K562 (cell line): ENCODE measurements around the gene KPNA3.

Experiments used
- CC2D1A ChIP-seq: fragments of 450-650 bp; IDR thresholded peaks from 2 replicates; pipeline ENCODE4 v1.6.1; 2017; ENCODE audit warnings: mild to moderate bottlenecking
- CTCF ChIP-seq, 3 experiments: IDR thresholded peaks in 2 of 3; conservative IDR thresholded peaks in 1 of 3; 2 replicates each; pipeline ENCODE4 v1.5.1; 2011 to 2012; ENCODE audit warnings: low read length in 3 of 3, mild to moderate bottlenecking in 3 of 3, control low read depth in 2 of 3, improper control_type of control experiment in 1 of 3, inconsistent platforms in 1 of 3, low read depth in 1 of 3, mixed read lengths in 1 of 3, moderate library complexity in 1 of 3; ENCODE audit not compliant: insufficient read depth in 2 of 3
- EHMT2 ChIP-seq: fragments of 450-650 bp; IDR thresholded peaks from 2 replicates; pipeline ENCODE4 v1.6.1; 2018; ENCODE audit warnings: antibody characterized with exemption
- ETS2 ChIP-seq: IDR thresholded peaks from 2 replicates; pipeline ENCODE4 v1.6.1; 2016; ENCODE audit warnings: borderline replicate concordance, missing genetic modification characterization, mild to moderate bottlenecking, moderate library complexity, missing compliant biosample characterization; ENCODE audit not compliant: poor library complexity, severe bottlenecking
- FOXA1 ChIP-seq: fragments of 450-650 bp; IDR thresholded peaks from 2 replicates; pipeline ENCODE4 v1.6.1; 2016; ENCODE audit warnings: mild to moderate bottlenecking, borderline replicate concordance
- FOXM1 ChIP-seq, 2 experiments: fragments of 450-650 bp in 1 of 2; sonication (generic) in 1 of 2; formaldehyde crosslinking in 1 of 2; IDR thresholded peaks; 2 replicates each; pipeline versions ENCODE4 v1.6.1 to v1.9.0; 2017 to 2022; ENCODE audit warnings: low read depth in 2 of 2, mild to moderate bottlenecking in 2 of 2, missing genetic modification reagents in 1 of 2, moderate library complexity in 1 of 2
- MYNN ChIP-seq, 2 experiments: sonication (generic); formaldehyde crosslinking in 1 of 2; IDR thresholded peaks; 2 replicates each; pipeline versions ENCODE4 v1.5.0 to v1.6.1; 2016 to 2020; ENCODE audit warnings: antibody characterized with exemption in 1 of 2, missing genetic modification reagents in 1 of 2
- NFRKB ChIP-seq: fragments of 450-650 bp; IDR thresholded peaks from 2 replicates; pipeline ENCODE4 v1.6.1; 2016; ENCODE audit warnings: low read depth
- POLR2AphosphoS5 ChIP-seq: IDR thresholded peaks from 2 replicates; pipeline ENCODE4 v1.6.1; 2011; ENCODE audit warnings: mild to moderate bottlenecking, low read depth, low read length, moderate library complexity; ENCODE audit not compliant: control insufficient read depth, insufficient read depth
- SP1 ChIP-seq: sonication (generic); formaldehyde crosslinking; IDR thresholded peaks from 2 replicates; pipeline ENCODE4 v1.8.1; 2022; ENCODE audit warnings: mild to moderate bottlenecking, missing genetic modification reagents
- TF ChIP-seq, protein P1 (sequence below): sonication (generic); formaldehyde crosslinking; IDR thresholded peaks from 2 replicates; pipeline ENCODE4 v1.8.1; 2023; ENCODE audit warnings: mild to moderate bottlenecking, missing genetic modification reagents
- TF ChIP-seq, protein P2 (sequence below): fragments of 250-450 bp; sonication (Bioruptor Pico); IDR thresholded peaks from 2 replicates; pipeline ENCODE4 v1.9.0; 2021; ENCODE audit warnings: mild to moderate bottlenecking, inconsistent platforms

DNA sequence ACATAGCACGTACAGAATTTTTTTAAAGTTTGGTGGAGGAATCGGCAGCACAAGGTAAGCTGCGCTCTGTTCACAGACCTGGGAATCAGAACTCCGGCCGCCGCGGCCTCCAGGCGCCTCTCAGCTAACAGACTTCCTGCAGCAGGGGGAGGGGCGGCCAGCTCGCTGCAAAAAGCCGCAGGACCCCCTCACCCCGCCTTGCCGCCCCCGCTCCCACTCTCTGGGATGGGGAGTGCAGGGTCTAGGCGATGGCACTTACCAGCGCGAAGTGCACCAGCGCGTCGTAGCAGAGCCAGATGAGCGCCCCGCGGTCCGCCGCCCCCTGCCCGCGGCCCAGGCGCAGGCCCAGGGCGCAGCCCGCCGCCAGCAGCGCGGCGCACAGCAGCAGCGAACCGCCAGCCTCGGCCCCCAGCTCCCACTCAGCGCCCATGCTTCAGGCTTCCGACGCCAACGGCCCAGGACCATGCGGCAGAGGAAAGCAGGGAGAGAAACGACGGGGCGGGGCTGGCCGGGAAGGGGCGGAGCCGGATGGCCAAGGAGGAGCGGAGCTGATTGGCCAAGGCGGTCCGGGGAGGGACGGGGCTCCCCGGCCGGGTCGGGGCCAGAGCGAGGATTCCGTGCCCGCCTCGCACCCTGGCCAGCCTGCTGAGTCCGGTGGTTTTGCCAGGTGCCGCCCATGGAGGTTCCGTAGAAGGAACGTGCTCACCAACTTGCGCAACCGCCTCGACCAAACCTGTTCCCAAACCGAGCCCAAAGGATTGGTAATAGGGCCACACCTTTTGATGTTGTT, 101.3 kb downstream of the KPNA3 start, which contains the start of gene EBPL:
- TF ChIP-seq FOXA1: no peak
- no peak for TF ChIP-seq NFRKB
- no peak for TF ChIP-seq SP1 (CRISPR knock-in tag)
- TF ChIP-seq EHMT2: no peak
- no peak for TF ChIP-seq CTCF (IDR thresholded peaks at IDR 0.05 in 2 of 3, conservative IDR thresholded peaks at IDR 0.05 in 1 of 3; ENCODE audit: insufficient read depth in 2 of 3, low read depth in 1 of 3, low read length in 3 of 3)
- TF ChIP-seq MYNN (IDR thresholded peaks at IDR 0.05): no peak
- TF ChIP-seq MYNN (CRISPR knock-in tag; IDR thresholded peaks at IDR 0.05): no peak
- TF ChIP-seq CC2D1A: no peak
- TF ChIP-seq, protein P1, sequence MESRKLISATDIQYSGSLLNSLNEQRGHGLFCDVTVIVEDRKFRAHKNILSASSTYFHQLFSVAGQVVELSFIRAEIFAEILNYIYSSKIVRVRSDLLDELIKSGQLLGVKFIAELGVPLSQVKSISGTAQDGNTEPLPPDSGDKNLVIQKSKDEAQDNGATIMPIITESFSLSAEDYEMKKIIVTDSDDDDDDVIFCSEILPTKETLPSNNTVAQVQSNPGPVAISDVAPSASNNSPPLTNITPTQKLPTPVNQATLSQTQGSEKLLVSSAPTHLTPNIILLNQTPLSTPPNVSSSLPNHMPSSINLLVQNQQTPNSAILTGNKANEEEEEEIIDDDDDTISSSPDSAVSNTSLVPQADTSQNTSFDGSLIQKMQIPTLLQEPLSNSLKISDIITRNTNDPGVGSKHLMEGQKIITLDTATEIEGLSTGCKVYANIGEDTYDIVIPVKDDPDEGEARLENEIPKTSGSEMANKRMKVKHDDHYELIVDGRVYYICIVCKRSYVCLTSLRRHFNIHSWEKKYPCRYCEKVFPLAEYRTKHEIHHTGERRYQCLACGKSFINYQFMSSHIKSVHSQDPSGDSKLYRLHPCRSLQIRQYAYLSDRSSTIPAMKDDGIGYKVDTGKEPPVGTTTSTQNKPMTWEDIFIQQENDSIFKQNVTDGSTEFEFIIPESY (CRISPR knock-in tag): no peak
- no peak for TF ChIP-seq FOXM1 (IDR thresholded peaks at IDR 0.05; ENCODE audit: low read depth)
- no peak for TF ChIP-seq FOXM1 (CRISPR knock-in tag; IDR thresholded peaks at IDR 0.05; ENCODE audit: low read depth)
- TF ChIP-seq, protein P2, sequence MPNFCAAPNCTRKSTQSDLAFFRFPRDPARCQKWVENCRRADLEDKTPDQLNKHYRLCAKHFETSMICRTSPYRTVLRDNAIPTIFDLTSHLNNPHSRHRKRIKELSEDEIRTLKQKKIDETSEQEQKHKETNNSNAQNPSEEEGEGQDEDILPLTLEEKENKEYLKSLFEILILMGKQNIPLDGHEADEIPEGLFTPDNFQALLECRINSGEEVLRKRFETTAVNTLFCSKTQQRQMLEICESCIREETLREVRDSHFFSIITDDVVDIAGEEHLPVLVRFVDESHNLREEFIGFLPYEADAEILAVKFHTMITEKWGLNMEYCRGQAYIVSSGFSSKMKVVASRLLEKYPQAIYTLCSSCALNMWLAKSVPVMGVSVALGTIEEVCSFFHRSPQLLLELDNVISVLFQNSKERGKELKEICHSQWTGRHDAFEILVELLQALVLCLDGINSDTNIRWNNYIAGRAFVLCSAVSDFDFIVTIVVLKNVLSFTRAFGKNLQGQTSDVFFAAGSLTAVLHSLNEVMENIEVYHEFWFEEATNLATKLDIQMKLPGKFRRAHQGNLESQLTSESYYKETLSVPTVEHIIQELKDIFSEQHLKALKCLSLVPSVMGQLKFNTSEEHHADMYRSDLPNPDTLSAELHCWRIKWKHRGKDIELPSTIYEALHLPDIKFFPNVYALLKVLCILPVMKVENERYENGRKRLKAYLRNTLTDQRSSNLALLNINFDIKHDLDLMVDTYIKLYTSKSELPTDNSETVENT: no peak
- no peak for TF ChIP-seq ETS2 (tag)
- peak; percentile 43; the same call in 1 of the 2 replicates for TF ChIP-seq POLR2AphosphoS5
